ENCODE data around the gene PYY. TPM values are rescaled to one million over a fixed set of nuclear protein-coding genes. Genes with fewer than 3 reads are reported as not detected.
"Not testable (repeated sequence)": the region's sequence is repeated elsewhere in the genome, so short reads cannot be mapped to it uniquely, and the experiment has no call there.

PYY gene
- total and polyA plus RNA-seq, 4 donors, result 0.20 to 1.1 TPM; not detected in 2

DNA sequence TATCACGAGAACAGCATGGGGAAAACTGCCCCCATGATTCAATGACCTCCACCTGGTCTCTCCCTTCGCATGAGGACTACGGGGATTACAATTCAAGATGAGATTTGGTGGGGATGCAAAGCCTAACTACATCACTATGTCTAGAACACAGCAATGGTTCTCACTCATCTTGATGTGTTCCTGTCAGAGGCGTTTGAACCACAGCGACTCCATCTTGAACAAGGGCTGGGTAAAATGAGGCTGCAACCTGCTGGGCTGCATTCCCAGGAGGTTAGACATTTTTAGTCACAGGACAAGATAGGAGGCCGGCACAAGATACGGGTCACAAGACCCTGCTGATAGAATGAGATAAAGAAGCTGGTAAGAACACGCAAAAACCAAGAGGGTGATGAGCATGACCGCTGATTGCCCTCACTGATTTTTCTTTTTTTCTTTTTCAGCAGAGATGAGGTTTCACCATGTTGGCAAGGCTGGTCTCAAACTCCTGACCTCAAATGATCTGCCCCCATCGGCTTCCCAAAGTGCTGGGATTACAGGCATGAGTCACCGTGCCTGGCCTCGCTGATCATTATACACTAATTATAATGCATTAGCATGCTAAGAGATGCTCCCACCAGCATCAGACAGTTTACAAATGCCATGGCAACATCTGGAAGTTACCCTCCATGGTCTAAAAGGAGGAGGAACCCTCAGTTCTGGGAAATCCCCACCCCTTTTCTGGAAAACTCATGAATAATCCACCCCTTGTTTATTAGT, 8.5 kb downstream of the PYY start:
- DNase-seq (no peak), ATAC-seq (ENCODE audit: low FRiP score) (no peak)
- WGBS, 2 donors, result 86 to 88% methylated on average over 12 of the region's 12 CpGs
- H3K4me1 ChIP-seq (ENCODE audit: control insufficient read depth in 1 of 2, insufficient read depth in 2 of 2, low read length in 2 of 2), result no peaks in the 10 kb centered on the region
- H3K27me3 ChIP-seq (ENCODE audit: control insufficient read depth in 1 of 2, insufficient read depth in 2 of 2, low read length in 1 of 2), result no peaks in the 10 kb centered on the region
- no peaks in the 10 kb centered on the region for H3K9me3 ChIP-seq (ENCODE audit: control insufficient read depth, low read length)
- no peaks in the 10 kb centered on the region for H3K36me3 ChIP-seq (ENCODE audit: control insufficient read depth in 1 of 2, insufficient read depth in 2 of 2, low read length in 1 of 2)
- no peak overlapping the region for H3K4me3 ChIP-seq (ENCODE audit: low read length in 2 of 2)
- intact Hi-C loops (cut with DNase I), result loop anchor here in 1 of 2 donors (2.0 kb wide), 2 partner anchors 50 to 96 kb away; no protein-coding TSS in a partner anchor
- no peak overlapping the region for H3K27ac ChIP-seq (ENCODE audit: low read depth in 1 of 2, low read length in 2 of 2)

GRCh38 chr17:43942051-43942685, 11.6 kb downstream of the PYY start, which contains the start of gene PPY:
PPY (minus strand) TSS chr17:43942476; CDS start chr17:43941654, 822 bp downstream.
- Histone ChIP-seq H3K27ac (ENCODE audit: low read depth in 1 of 2, low read length in 2 of 2) (no peak within 1 kb of the TSS), H3K27me3 (ENCODE audit: control insufficient read depth in 1 of 2, insufficient read depth in 2 of 2, low read length in 1 of 2) (no peaks in the 10 kb centered on the region), H3K4me3 (ENCODE audit: low read length in 2 of 2) (no peak within 1 kb of the TSS), H3K9me3 (ENCODE audit: control insufficient read depth, low read length) (no peaks in the 10 kb centered on the region), H3K36me3 (ENCODE audit: control insufficient read depth in 1 of 2, insufficient read depth in 2 of 2, low read length in 1 of 2) (no peaks in the 10 kb centered on the region), H3K4me1 (ENCODE audit: control insufficient read depth in 1 of 2, insufficient read depth in 2 of 2, low read length in 2 of 2) (no peaks in the 10 kb centered on the region)
- no peak for DNase-seq
- 90 to 91% methylated on average over 17 of the region's 17 CpGs for WGBS, 2 donors
- intact Hi-C loops (cut with DNase I), result loop anchor here in 1 of 2 donors (2.0 to 5.0 kb wide), 2 partner anchors 101 to 225 kb away; no protein-coding TSS in a partner anchor
- ATAC-seq (ENCODE audit: low FRiP score), result no peak

DNA sequence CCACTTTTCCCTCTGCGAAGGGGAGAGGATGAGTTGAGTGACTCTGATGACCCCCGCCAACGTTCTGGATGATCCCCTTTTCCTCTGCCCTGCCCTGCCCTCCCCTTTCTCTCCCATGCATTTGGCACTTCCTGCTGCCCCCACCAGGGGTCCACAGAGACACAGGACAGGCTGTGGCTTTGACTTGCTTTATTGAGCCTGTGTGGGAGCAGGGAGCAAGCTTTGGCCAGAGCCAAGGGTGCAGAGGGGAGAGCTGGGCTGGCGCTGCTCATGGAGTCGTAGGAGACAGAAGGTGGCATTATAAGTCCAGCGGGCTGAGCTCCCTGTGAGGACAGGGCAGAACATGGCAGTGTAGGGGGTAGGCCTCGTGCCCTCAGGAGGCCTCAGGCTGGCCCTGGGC, 13.1 kb downstream of the PYY start:
- H3K4me3 ChIP-seq (ENCODE audit: low read length in 2 of 2), result no peak overlapping the region
- H3K27ac ChIP-seq (ENCODE audit: low read depth in 1 of 2, low read length in 2 of 2), result no peak overlapping the region
- no peaks in the 10 kb centered on the region for H3K4me1 ChIP-seq (ENCODE audit: control insufficient read depth in 1 of 2, insufficient read depth in 2 of 2, low read length in 2 of 2)
- H3K27me3 ChIP-seq (ENCODE audit: control insufficient read depth in 1 of 2, insufficient read depth in 2 of 2, low read length in 1 of 2), result no peaks in the 10 kb centered on the region
- no peaks in the 10 kb centered on the region for H3K9me3 ChIP-seq (ENCODE audit: control insufficient read depth, low read length)
- intact Hi-C loops (cut with DNase I), result loop anchor here in 1 of 2 donors (5.0 kb wide), 1 partner anchor 227 kb away; no protein-coding TSS in a partner anchor
- H3K36me3 ChIP-seq (ENCODE audit: control insufficient read depth in 1 of 2, insufficient read depth in 2 of 2, low read length in 1 of 2), result no peaks in the 10 kb centered on the region
- 59 to 64% methylated on average over 7 of the region's 7 CpGs for WGBS, 2 donors
- ATAC-seq (ENCODE audit: low FRiP score) (no peak), DNase-seq (no peak)

GRCh38 chr17:43939886-43940285, 13.9 kb downstream of the PYY start:
- DNase-seq, result no peak
- Histone ChIP-seq H3K27me3 (ENCODE audit: control insufficient read depth in 1 of 2, insufficient read depth in 2 of 2, low read length in 1 of 2) (no peaks in the 10 kb centered on the region), H3K27ac (ENCODE audit: low read depth in 1 of 2, low read length in 2 of 2) (no peak overlapping the region), H3K9me3 (ENCODE audit: control insufficient read depth, low read length) (no peaks in the 10 kb centered on the region), H3K36me3 (ENCODE audit: control insufficient read depth in 1 of 2, insufficient read depth in 2 of 2, low read length in 1 of 2) (no peaks in the 10 kb centered on the region), H3K4me1 (ENCODE audit: control insufficient read depth in 1 of 2, insufficient read depth in 2 of 2, low read length in 2 of 2) (no peaks in the 10 kb centered on the region), H3K4me3 (ENCODE audit: low read length in 2 of 2) (no peak overlapping the region)
- intact Hi-C loops (cut with DNase I), result loop anchor here in 1 of 2 donors (5.0 kb wide), 1 partner anchor 227 kb away; no protein-coding TSS in a partner anchor
- WGBS, 2 donors, result 95 to 96% methylated on average over 5 of the region's 5 CpGs
- no peak for ATAC-seq (ENCODE audit: low FRiP score)

GRCh38 chr17:43939452-43939851, 14.3 kb downstream of the PYY start:
- H3K9me3 ChIP-seq (ENCODE audit: control insufficient read depth, low read length); DNase-seq; intact Hi-C loops (cut with DNase I); H3K27me3 ChIP-seq (ENCODE audit: control insufficient read depth in 1 of 2, insufficient read depth in 2 of 2, low read length in 1 of 2); H3K4me1 ChIP-seq (ENCODE audit: control insufficient read depth in 1 of 2, insufficient read depth in 2 of 2, low read length in 2 of 2); H3K36me3 ChIP-seq (ENCODE audit: control insufficient read depth in 1 of 2, insufficient read depth in 2 of 2, low read length in 1 of 2); H3K4me3 ChIP-seq (ENCODE audit: low read length in 2 of 2); H3K27ac ChIP-seq (ENCODE audit: low read depth in 1 of 2, low read length in 2 of 2); ATAC-seq (ENCODE audit: low FRiP score): not testable (repeated sequence)
- WGBS, 2 donors, result 95 to 97% methylated on average over 3 of the region's 3 CpGs

DNA sequence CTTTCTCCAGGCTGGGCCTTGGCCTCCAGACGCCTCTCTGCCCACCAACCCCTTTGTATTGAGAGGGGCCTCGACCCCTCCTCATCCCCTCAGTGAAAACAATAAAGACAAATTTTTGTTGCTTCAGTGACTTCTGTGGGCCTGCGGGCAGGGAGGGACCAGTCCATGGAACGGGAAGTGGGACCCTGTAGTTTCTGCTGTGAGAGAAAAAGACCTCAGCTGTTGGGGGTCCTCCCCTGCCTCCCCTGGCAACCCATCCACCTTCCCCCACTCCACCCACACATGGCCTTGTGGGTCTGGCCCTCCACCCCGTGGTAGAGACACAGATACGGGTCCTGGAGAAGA, 14.9 kb downstream of the PYY start:
- Histone ChIP-seq H3K4me1 (ENCODE audit: control insufficient read depth in 1 of 2, insufficient read depth in 2 of 2, low read length in 2 of 2) (no peaks in the 10 kb centered on the region), H3K27ac (ENCODE audit: low read depth in 1 of 2, low read length in 2 of 2) (no peak overlapping the region), H3K36me3 (ENCODE audit: control insufficient read depth in 1 of 2, insufficient read depth in 2 of 2, low read length in 1 of 2) (no peaks in the 10 kb centered on the region), H3K27me3 (ENCODE audit: control insufficient read depth in 1 of 2, insufficient read depth in 2 of 2, low read length in 1 of 2) (no peaks in the 10 kb centered on the region), H3K4me3 (ENCODE audit: low read length in 2 of 2) (no peak overlapping the region), H3K9me3 (ENCODE audit: control insufficient read depth, low read length) (no peaks in the 10 kb centered on the region)
- no peak for ATAC-seq (ENCODE audit: low FRiP score)
- no peak for DNase-seq
- intact Hi-C loops (cut with DNase I), result no loop called here
- WGBS, 2 donors, result 70 to 79% methylated on average over 6 of the region's 6 CpGs

- no peaks in the 10 kb centered on the region for H3K36me3 ChIP-seq (ENCODE audit: control insufficient read depth in 1 of 2, insufficient read depth in 2 of 2, low read length in 1 of 2)
- H3K9me3 ChIP-seq (ENCODE audit: control insufficient read depth, low read length), result no peaks in the 10 kb centered on the region
- no peak overlapping the region for H3K27ac ChIP-seq (ENCODE audit: low read depth in 1 of 2, low read length in 2 of 2)
- H3K27me3 ChIP-seq (ENCODE audit: control insufficient read depth in 1 of 2, insufficient read depth in 2 of 2, low read length in 1 of 2), result no peaks in the 10 kb centered on the region
- no peaks in the 10 kb centered on the region for H3K4me1 ChIP-seq (ENCODE audit: control insufficient read depth in 1 of 2, insufficient read depth in 2 of 2, low read length in 2 of 2)
- no peak overlapping the region for H3K4me3 ChIP-seq (ENCODE audit: low read length in 2 of 2)
- ATAC-seq (ENCODE audit: low FRiP score), result no peak
- intact Hi-C loops (cut with DNase I), result no loop called here
- no peak for DNase-seq
- 81 to 99% methylated on average over 3 of the region's 3 CpGs for WGBS, 2 donors
Observed at GRCh38 chr17:43936434-43936833, 17.3 kb downstream of the PYY start.

DNA sequence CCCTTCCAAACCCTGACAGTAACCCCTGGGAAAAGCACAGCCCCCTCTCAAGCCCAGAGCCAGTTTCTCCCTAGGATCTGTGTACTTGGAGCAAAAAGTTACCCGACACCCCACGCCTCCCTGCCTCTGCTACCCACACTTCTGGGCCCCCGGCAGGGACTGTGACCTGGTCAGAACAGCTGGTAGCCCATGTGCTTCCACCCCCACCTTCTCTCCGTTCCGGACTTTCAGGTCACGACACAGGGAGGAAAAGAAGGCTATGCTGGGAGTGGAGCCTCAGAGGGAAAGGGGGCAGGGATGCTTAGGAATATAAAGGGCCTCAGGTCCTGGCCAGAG, 17.8 kb downstream of the PYY start:
- Histone ChIP-seq H3K9me3 (ENCODE audit: control insufficient read depth, low read length) (no peaks in the 10 kb centered on the region), H3K27me3 (ENCODE audit: control insufficient read depth in 1 of 2, insufficient read depth in 2 of 2, low read length in 1 of 2) (no peaks in the 10 kb centered on the region), H3K27ac (ENCODE audit: low read depth in 1 of 2, low read length in 2 of 2) (no peak overlapping the region), H3K4me3 (ENCODE audit: low read length in 2 of 2) (no peak overlapping the region), H3K36me3 (ENCODE audit: control insufficient read depth in 1 of 2, insufficient read depth in 2 of 2, low read length in 1 of 2) (no peaks in the 10 kb centered on the region), H3K4me1 (ENCODE audit: control insufficient read depth in 1 of 2, insufficient read depth in 2 of 2, low read length in 2 of 2) (no peaks in the 10 kb centered on the region)
- DNase-seq (no peak), ATAC-seq (ENCODE audit: low FRiP score) (no peak)
- 86 to 88% methylated on average over 6 of the region's 6 CpGs for WGBS, 2 donors
- intact Hi-C loops (cut with DNase I), result no loop called here
